ENCODE results near the gene KLK2. TPM values are rescaled to one million over a fixed set of nuclear protein-coding genes. Genes with fewer than 3 reads are reported as not detected.

Gene KLK2
- not detected for total RNA-seq (ENCODE audit: unreplicated experiment)
- long read RNA-seq = 0 reads

DNA sequence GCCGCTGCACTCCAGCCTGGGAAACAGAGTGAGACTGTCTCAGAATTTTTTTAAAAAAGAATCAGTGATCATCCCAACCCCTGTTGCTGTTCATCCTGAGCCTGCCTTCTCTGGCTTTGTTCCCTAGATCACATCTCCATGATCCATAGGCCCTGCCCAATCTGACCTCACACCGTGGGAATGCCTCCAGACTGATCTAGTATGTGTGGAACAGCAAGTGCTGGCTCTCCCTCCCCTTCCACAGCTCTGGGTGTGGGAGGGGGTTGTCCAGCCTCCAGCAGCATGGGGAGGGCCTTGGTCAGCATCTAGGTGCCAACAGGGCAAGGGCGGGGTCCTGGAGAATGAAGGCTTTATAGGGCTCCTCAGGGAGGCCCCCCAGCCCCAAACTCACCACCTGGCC lies at the start of gene KLK2:
KLK2 (plus strand) TSS at position 384 of the 400 bp plus-strand sequence. CDS start 35 bp downstream, outside the sequence.
- Mint-ChIP-seq H3K9me3 (ENCODE audit: unreplicated experiment) (peaks cover 4% of the 10 kb centered on the region), H3K4me1 (ENCODE audit: unreplicated experiment) (no peaks in the 10 kb centered on the region), H3K27ac (ENCODE audit: unreplicated experiment) (no peak within 1 kb of the TSS), H3K36me3 (ENCODE audit: low read depth, unreplicated experiment) (peaks cover 5% of the 10 kb centered on the region), H3K4me3 (ENCODE audit: unreplicated experiment) (no peak within 1 kb of the TSS), H3K27me3 (ENCODE audit: unreplicated experiment) (peaks cover 1% of the 10 kb centered on the region)
- DNase-seq (ENCODE audit: low spot score) = no peak
- TF ChIP-seq, protein P1, sequence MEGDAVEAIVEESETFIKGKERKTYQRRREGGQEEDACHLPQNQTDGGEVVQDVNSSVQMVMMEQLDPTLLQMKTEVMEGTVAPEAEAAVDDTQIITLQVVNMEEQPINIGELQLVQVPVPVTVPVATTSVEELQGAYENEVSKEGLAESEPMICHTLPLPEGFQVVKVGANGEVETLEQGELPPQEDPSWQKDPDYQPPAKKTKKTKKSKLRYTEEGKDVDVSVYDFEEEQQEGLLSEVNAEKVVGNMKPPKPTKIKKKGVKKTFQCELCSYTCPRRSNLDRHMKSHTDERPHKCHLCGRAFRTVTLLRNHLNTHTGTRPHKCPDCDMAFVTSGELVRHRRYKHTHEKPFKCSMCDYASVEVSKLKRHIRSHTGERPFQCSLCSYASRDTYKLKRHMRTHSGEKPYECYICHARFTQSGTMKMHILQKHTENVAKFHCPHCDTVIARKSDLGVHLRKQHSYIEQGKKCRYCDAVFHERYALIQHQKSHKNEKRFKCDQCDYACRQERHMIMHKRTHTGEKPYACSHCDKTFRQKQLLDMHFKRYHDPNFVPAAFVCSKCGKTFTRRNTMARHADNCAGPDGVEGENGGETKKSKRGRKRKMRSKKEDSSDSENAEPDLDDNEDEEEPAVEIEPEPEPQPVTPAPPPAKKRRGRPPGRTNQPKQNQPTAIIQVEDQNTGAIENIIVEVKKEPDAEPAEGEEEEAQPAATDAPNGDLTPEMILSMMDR (IDR thresholded peaks at IDR 0.05; ENCODE audit: unreplicated experiment) = no peak

DNA sequence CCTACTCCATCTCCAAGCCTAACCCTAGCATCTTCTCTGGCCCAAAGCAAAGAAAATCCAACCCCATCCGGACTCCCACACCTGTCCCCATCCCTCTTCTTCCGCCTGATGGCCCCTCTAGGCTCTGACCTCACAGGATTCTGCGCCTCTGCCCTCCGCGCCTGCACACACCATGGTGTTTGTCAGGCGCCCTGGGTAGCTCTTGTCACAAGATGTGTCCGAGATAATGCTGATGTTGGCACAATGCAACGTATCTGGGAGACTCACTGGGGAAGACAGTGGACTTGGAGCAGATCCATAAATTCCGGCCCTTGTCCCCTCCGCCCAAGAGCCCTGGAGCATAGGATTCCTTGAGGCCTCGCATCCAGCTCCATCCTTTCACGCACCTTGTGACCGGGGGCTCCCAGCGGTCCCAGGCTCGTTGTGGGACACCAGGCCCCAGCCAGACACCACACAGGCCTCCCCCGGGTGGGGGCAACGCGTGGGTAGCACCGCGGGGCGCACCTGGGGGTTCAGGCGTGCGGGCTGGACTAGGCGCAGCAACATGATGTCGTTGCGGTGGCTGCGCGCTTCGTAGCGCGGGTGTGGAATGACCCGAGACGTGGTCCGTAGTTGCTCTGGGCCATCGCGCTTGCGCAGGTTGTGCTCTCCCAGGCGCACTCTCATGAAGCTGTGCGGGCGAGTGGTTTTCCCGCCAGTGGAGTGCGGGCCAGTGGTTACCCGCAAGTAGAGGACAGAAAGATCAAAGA lies 46.6 kb upstream of the KLK2 start:
- no peak overlapping the region for H3K27ac Mint-ChIP-seq (ENCODE audit: unreplicated experiment)

DNA sequence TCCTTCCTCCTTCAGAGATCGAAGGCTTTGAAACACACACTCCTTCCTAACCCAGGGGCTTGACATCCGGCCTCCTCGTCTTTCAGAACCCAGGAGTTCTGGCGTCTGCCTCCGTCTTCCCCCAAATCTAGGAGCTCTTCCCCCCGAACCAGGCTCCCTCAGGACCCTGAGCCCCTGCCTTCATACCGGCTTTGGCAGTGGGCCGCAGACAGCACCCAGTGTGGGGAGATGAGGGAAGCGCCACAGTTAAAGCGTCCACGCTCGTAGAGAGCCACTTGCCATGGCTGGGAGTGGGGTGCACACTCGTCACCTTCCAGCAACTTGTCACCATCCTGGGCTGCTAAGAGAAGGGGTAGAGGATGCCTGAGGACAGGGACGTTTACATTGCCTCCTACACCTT lies 45.8 kb upstream of the KLK2 start:
- H3K36me3 Mint-ChIP-seq (ENCODE audit: low read depth, unreplicated experiment) = no peaks in the 10 kb centered on the region
- H3K27me3 Mint-ChIP-seq (ENCODE audit: unreplicated experiment) = peaks cover 9% of the 10 kb centered on the region
- peaks cover 6% of the 10 kb centered on the region for H3K9me3 Mint-ChIP-seq (ENCODE audit: unreplicated experiment)
- TF ChIP-seq, protein P1 (IDR thresholded peaks at IDR 0.05; ENCODE audit: unreplicated experiment) = no peak
- no peak for DNase-seq (ENCODE audit: low spot score)
- H3K4me1 Mint-ChIP-seq (ENCODE audit: unreplicated experiment) = no peaks in the 10 kb centered on the region
- H3K27ac Mint-ChIP-seq (ENCODE audit: unreplicated experiment) = no peak overlapping the region
- no peak overlapping the region for H3K4me3 Mint-ChIP-seq (ENCODE audit: unreplicated experiment)

More for the DNA sequence above, 46.6 kb upstream of the KLK2 start:
- Mint-ChIP-seq H3K4me1 (ENCODE audit: unreplicated experiment) (no peaks in the 10 kb centered on the region), H3K27me3 (ENCODE audit: unreplicated experiment) (peaks cover 14% of the 10 kb centered on the region), H3K36me3 (ENCODE audit: low read depth, unreplicated experiment) (no peaks in the 10 kb centered on the region), H3K9me3 (ENCODE audit: unreplicated experiment) (peaks cover 6% of the 10 kb centered on the region), H3K4me3 (ENCODE audit: unreplicated experiment) (no peak overlapping the region)
- TF ChIP-seq, protein P1 (IDR thresholded peaks at IDR 0.05; ENCODE audit: unreplicated experiment) = no peak
- DNase-seq (ENCODE audit: low spot score) = no peak

DNA sequence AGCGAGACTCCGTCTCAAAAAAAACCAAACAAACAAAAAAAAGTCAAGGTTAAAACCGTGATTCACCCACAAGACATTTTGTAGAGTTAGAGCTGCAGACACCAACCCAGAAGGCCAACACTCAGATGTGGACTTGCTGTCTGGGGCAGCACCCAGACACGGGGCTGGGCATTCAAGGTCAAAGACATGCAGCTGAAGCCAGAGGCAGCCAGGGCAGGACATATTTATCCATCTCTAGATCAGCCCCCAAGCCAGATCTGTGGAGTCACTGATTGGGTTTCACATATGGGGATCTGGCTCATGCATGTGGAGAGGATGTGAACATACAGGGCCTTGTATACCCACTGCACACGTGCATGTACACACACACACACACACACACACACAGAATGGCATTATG lies 43.4 kb upstream of the KLK2 start:
- Mint-ChIP-seq H3K4me1 (ENCODE audit: unreplicated experiment) (no peaks in the 10 kb centered on the region), H3K36me3 (ENCODE audit: low read depth, unreplicated experiment) (no peaks in the 10 kb centered on the region), H3K27ac (ENCODE audit: unreplicated experiment) (peak overlapping the region; percentile 24), H3K4me3 (ENCODE audit: unreplicated experiment) (no peak overlapping the region), H3K27me3 (ENCODE audit: unreplicated experiment) (peaks cover 7% of the 10 kb centered on the region), H3K9me3 (ENCODE audit: unreplicated experiment) (peaks cover 6% of the 10 kb centered on the region)
- DNase-seq (ENCODE audit: low spot score) = no peak
- TF ChIP-seq, protein P1 (IDR thresholded peaks at IDR 0.05; ENCODE audit: unreplicated experiment) = no peak

DNA sequence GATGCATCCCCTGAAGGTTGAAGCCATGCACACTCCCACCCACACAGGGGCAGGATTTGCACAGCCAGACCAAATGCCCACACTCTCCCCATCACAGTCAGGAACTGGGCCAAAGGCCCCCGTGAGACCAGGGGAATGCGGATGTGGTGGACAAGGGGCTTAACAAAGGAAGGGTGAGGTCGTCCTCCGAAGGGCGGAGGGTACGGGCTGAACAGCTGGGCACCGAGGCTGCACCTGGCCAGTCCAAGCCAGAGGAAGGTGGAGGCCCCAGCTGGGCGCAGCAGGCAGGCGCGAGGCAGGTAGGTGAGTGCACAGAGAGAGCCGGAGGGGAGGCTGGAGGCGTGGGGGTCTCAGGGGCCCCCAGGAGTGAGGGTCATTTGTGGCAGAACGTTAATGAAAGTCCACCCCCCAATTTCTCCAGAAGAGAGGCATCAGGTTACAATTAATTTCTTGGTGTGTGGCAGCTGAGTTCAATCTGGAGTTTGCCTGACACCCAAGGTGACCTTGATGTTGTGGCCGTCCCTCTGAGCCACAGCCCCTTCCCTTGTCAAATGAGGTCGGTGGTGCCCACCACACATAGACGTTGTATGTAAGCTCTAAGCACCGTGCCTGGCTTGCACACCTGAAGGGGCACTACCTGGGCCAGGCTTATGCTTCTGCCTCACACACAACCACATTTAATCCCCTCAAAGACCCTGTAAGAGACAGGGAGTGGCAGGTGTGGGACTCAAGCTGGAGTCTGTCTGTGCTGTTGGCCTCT lies 42.8 kb upstream of the KLK2 start:
- H3K27me3 Mint-ChIP-seq (ENCODE audit: unreplicated experiment) = peaks cover 7% of the 10 kb centered on the region
- H3K36me3 Mint-ChIP-seq (ENCODE audit: low read depth, unreplicated experiment) = no peaks in the 10 kb centered on the region

More for the DNA sequence above, 42.8 kb upstream of the KLK2 start:
- no peak for DNase-seq (ENCODE audit: low spot score)
- no peak overlapping the region for H3K27ac Mint-ChIP-seq (ENCODE audit: unreplicated experiment)
- H3K4me1 Mint-ChIP-seq (ENCODE audit: unreplicated experiment) = no peaks in the 10 kb centered on the region
- peaks cover 6% of the 10 kb centered on the region for H3K9me3 Mint-ChIP-seq (ENCODE audit: unreplicated experiment)
- no peak overlapping the region for H3K4me3 Mint-ChIP-seq (ENCODE audit: unreplicated experiment)
- TF ChIP-seq, protein P1 (IDR thresholded peaks at IDR 0.05; ENCODE audit: unreplicated experiment) = no peak

All from endothelial cell (in vitro differentiated cells).